WTC11 (cell line): ENCODE results near the gene EMD. TPM values are rescaled to one million over a fixed set of nuclear protein-coding genes. Genes with fewer than 3 reads are reported as not detected.

ENCODE experiments used
- ATAC-seq: fragments of 200-7000 bp; cut with Tn5 transposase; 2 replicates; pipeline ENCODE4 v1.10.0; 2021; ENCODE audit warnings: mild to moderate bottlenecking, moderate library complexity
- CTCF ChIA-PET: fragments of 300-600 bp; sonication (Branson Sonifier 250); formaldehyde crosslinking; loops from one replicate; lab custom pipeline; 2021; ENCODE audit warnings: antibody characterized with exemption; lab: Charles Lee
- POLR2A ChIA-PET: fragments of 350-600 bp; sonication (Branson Sonifier 250); formaldehyde crosslinking; loops from one replicate; lab custom pipeline; 2021; ENCODE audit warnings: antibody characterized with exemption; lab: Charles Lee
- DNase-seq: peaks from one replicate; pipeline ENCODE4 v3.0.0; 2021; ENCODE audit warnings: low spot score
- H3K27ac Mint-ChIP-seq: 2 replicates; pipeline ENCODE4 v1.8.0; 2021; ENCODE audit warnings: mixed read lengths
- H3K27me3 Mint-ChIP-seq: 2 replicates; pipeline ENCODE4 v1.8.0; 2021; ENCODE audit warnings: low read depth, mild to moderate bottlenecking, moderate library complexity, mixed read lengths
- H3K36me3 Mint-ChIP-seq: 2 replicates; pipeline ENCODE4 v1.8.0; 2021; ENCODE audit warnings: mixed read lengths
- H3K4me1 Mint-ChIP-seq: 2 replicates; pipeline ENCODE4 v1.8.0; 2022; ENCODE audit warnings: mixed read lengths
- H3K4me3 Mint-ChIP-seq: 2 replicates; pipeline ENCODE4 v1.8.0; 2021; ENCODE audit warnings: mild to moderate bottlenecking, moderate library complexity, mixed read lengths
- H3K9me3 Mint-ChIP-seq: 2 replicates; pipeline ENCODE4 v1.8.0; 2021; ENCODE audit warnings: mixed read lengths
- E2F4 ChIP-seq: sonication (generic); formaldehyde crosslinking; IDR thresholded peaks from 2 replicates; pipeline ENCODE4 v1.8.1; 2022; ENCODE audit warnings: low read depth, mild to moderate bottlenecking, moderate library complexity, missing genetic modification reagents, borderline replicate concordance
- GTF2I ChIP-seq: fragments of 250-450 bp; sonication (Bioruptor Pico); conservative IDR thresholded peaks from 2 replicates; pipeline ENCODE4 v1.4.0; 2021; ENCODE audit warnings: mild to moderate bottlenecking
- NFE2L1 ChIP-seq: sonication (generic); formaldehyde crosslinking; IDR thresholded peaks from 2 replicates; pipeline ENCODE4 v1.8.1; 2023; ENCODE audit warnings: missing genetic modification reagents
- NR2C2 ChIP-seq: sonication (generic); formaldehyde crosslinking; IDR thresholded peaks from 2 replicates; pipeline ENCODE4 v1.8.0; 2022; ENCODE audit warnings: mild to moderate bottlenecking, missing genetic modification reagents
- SMAD4 ChIP-seq: sonication (generic); formaldehyde crosslinking; IDR thresholded peaks from 2 replicates; pipeline ENCODE4 v1.8.0; 2022; ENCODE audit warnings: mild to moderate bottlenecking, missing genetic modification reagents
- SP1 ChIP-seq: sonication (generic); formaldehyde crosslinking; conservative IDR thresholded peaks from 2 replicates; pipeline ENCODE4 v1.8.1; 2022; ENCODE audit warnings: missing genetic modification reagents
- TP53 ChIP-seq: sonication (generic); formaldehyde crosslinking; IDR thresholded peaks from 2 replicates; pipeline ENCODE4 v1.8.1; 2023; ENCODE audit warnings: mild to moderate bottlenecking, missing genetic modification reagents
- USF1 ChIP-seq: sonication (generic); formaldehyde crosslinking; IDR thresholded peaks from 2 replicates; pipeline ENCODE4 v1.8.0; 2022; ENCODE audit warnings: mild to moderate bottlenecking, missing genetic modification reagents
- total RNA-seq: library from RNA; stranded (reverse); gene quantifications from 3 replicates; pipeline ENCODE4 v1.2.3, GENCODE V29; 2021
- TF ChIP-seq, protein P1 (sequence below): fragments of 200-600 bp; IDR thresholded peaks from 2 replicates; pipeline ENCODE4 v1.8.0; 2022; ENCODE audit warnings: antibody characterized with exemption
- TF ChIP-seq, protein P2 (sequence below): sonication (generic); formaldehyde crosslinking; IDR thresholded peaks from 2 replicates; pipeline ENCODE4 v1.8.0; 2023; ENCODE audit warnings: missing genetic modification reagents, mild to moderate bottlenecking, borderline replicate concordance

Gene EMD
- total RNA-seq, 1 experiment from 2014 or later, result 78.3 TPM

GRCh38 chrX:154369449-154370299 is 9.4 kb upstream of the EMD start:
- DNase-seq (peak; percentile 79), ATAC-seq (peak; percentile 38)
- peak overlapping the region; percentile 97 for H3K27ac Mint-ChIP-seq
- POLR2A ChIA-PET, result interaction anchor here (0.6 to 1.5 kb wide), 10 partner anchors 8 to 120 kb away, joined by 3 to 12 read pairs (median 4); partner anchors contain the start of genes EMD, PLXNA3, RPL10 and SLC10A3
- no peaks in the 10 kb centered on the region for H3K9me3 Mint-ChIP-seq
- CTCF ChIA-PET, result interaction anchor here (1.0 kb wide), 1 partner anchor 121 kb away, joined by 3 read pairs; the partner anchor contains the start of gene SLC10A3
- peaks cover 3% of the 10 kb centered on the region; the same call in 1 of the 2 replicates for H3K27me3 Mint-ChIP-seq
- H3K4me1 Mint-ChIP-seq, result peaks cover 11% of the 10 kb centered on the region
- TF ChIP-seq NFE2L1 (CRISPR knock-in tag) (peak; percentile 93), GTF2I (CRISPR knock-in tag) (no peak), SP1 (CRISPR knock-in tag) (peak; percentile 50; the same call in 1 of the 2 replicates), SMAD4 (CRISPR knock-in tag) (0 out of 2 replicates have a peak, but pooled peaks have one; percentile 8)
- TF ChIP-seq, protein P1, sequence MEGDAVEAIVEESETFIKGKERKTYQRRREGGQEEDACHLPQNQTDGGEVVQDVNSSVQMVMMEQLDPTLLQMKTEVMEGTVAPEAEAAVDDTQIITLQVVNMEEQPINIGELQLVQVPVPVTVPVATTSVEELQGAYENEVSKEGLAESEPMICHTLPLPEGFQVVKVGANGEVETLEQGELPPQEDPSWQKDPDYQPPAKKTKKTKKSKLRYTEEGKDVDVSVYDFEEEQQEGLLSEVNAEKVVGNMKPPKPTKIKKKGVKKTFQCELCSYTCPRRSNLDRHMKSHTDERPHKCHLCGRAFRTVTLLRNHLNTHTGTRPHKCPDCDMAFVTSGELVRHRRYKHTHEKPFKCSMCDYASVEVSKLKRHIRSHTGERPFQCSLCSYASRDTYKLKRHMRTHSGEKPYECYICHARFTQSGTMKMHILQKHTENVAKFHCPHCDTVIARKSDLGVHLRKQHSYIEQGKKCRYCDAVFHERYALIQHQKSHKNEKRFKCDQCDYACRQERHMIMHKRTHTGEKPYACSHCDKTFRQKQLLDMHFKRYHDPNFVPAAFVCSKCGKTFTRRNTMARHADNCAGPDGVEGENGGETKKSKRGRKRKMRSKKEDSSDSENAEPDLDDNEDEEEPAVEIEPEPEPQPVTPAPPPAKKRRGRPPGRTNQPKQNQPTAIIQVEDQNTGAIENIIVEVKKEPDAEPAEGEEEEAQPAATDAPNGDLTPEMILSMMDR, result no peak
- TF ChIP-seq, protein P2, sequence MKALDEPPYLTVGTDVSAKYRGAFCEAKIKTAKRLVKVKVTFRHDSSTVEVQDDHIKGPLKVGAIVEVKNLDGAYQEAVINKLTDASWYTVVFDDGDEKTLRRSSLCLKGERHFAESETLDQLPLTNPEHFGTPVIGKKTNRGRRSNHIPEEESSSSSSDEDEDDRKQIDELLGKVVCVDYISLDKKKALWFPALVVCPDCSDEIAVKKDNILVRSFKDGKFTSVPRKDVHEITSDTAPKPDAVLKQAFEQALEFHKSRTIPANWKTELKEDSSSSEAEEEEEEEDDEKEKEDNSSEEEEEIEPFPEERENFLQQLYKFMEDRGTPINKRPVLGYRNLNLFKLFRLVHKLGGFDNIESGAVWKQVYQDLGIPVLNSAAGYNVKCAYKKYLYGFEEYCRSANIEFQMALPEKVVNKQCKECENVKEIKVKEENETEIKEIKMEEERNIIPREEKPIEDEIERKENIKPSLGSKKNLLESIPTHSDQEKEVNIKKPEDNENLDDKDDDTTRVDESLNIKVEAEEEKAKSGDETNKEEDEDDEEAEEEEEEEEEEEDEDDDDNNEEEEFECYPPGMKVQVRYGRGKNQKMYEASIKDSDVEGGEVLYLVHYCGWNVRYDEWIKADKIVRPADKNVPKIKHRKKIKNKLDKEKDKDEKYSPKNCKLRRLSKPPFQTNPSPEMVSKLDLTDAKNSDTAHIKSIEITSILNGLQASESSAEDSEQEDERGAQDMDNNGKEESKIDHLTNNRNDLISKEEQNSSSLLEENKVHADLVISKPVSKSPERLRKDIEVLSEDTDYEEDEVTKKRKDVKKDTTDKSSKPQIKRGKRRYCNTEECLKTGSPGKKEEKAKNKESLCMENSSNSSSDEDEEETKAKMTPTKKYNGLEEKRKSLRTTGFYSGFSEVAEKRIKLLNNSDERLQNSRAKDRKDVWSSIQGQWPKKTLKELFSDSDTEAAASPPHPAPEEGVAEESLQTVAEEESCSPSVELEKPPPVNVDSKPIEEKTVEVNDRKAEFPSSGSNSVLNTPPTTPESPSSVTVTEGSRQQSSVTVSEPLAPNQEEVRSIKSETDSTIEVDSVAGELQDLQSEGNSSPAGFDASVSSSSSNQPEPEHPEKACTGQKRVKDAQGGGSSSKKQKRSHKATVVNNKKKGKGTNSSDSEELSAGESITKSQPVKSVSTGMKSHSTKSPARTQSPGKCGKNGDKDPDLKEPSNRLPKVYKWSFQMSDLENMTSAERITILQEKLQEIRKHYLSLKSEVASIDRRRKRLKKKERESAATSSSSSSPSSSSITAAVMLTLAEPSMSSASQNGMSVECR (CRISPR knock-in tag), result no peak
- TF ChIP-seq, all 79 proteins: peak for 3
- Mint-ChIP-seq H3K36me3 (peaks cover 24% of the 10 kb centered on the region), H3K4me3 (peak overlapping the region; percentile 92)

GRCh38 chrX:154370300-154371016 is 8.6 kb upstream of the EMD start:
- H3K27ac Mint-ChIP-seq, result peak overlapping the region; percentile 97; the same call in 1 of the 2 replicates
- H3K36me3 Mint-ChIP-seq, result peaks cover 21% of the 10 kb centered on the region
- peaks cover 6% of the 10 kb centered on the region for H3K27me3 Mint-ChIP-seq
- TF ChIP-seq TP53 (CRISPR knock-in tag), result no peak
- TF ChIP-seq NR2C2, result no peak
- 0 out of 2 replicates have a peak, but pooled peaks have one; percentile 2 for TF ChIP-seq USF1
- TF ChIP-seq E2F4 (CRISPR knock-in tag), result peak; percentile 46; the same call in 1 of the 2 replicates
- peak overlapping the region; percentile 92 for H3K4me3 Mint-ChIP-seq
- no peaks in the 10 kb centered on the region for H3K9me3 Mint-ChIP-seq
- CTCF ChIA-PET, result no interaction called here
- peaks cover 11% of the 10 kb centered on the region for H3K4me1 Mint-ChIP-seq
- ATAC-seq (no peak), DNase-seq (no peak)
- POLR2A ChIA-PET, result interaction anchor here (0.6 to 1.5 kb wide), 7 partner anchors 9 to 442 kb away, joined by 3 to 13 read pairs (median 5); partner anchors contain the start of genes EMD, RPL10 and SLC10A3
